Osteocyte (in vitro differentiated cells): ENCODE data around the gene ELF1. TPM values are rescaled to one million over a fixed set of nuclear protein-coding genes. Genes with fewer than 3 reads are reported as not detected.
"Not testable (repeated sequence)": the region's sequence is repeated elsewhere in the genome, so short reads cannot be mapped to it uniquely, and the experiment has no call there.

Experiments
- DNase-seq: peaks from one replicate; pipeline ENCODE4 v3.0.0; 2021; ENCODE audit warnings: mixed read lengths; ENCODE audit not compliant: unreplicated experiment; ENCODE audit errors: extremely low spot score
- H3K27ac Mint-ChIP-seq: one replicate; pipeline ENCODE4 v1.8.0; 2021; ENCODE audit warnings: mild to moderate bottlenecking, mixed read lengths; ENCODE audit not compliant: unreplicated experiment
- H3K27me3 Mint-ChIP-seq: one replicate; pipeline ENCODE4 v1.8.0; 2021; ENCODE audit warnings: mixed read lengths; ENCODE audit not compliant: unreplicated experiment
- H3K36me3 Mint-ChIP-seq: one replicate; pipeline ENCODE4 v1.8.0; 2021; ENCODE audit warnings: mixed read lengths; ENCODE audit not compliant: unreplicated experiment
- H3K4me1 Mint-ChIP-seq: one replicate; pipeline ENCODE4 v1.8.0; 2021; ENCODE audit warnings: mixed read lengths; ENCODE audit not compliant: unreplicated experiment
- H3K4me3 Mint-ChIP-seq: one replicate; pipeline ENCODE4 v1.8.0; 2021; ENCODE audit warnings: mild to moderate bottlenecking, moderate library complexity, mixed read lengths; ENCODE audit not compliant: unreplicated experiment
- H3K9me3 Mint-ChIP-seq: one replicate; pipeline ENCODE4 v1.8.0; 2021; ENCODE audit warnings: mixed read lengths; ENCODE audit not compliant: unreplicated experiment
- CTCF ChIP-seq: fragments of 200-600 bp; sonication (generic); IDR thresholded peaks from 2 replicates; pipeline ENCODE4 v1.5.0; 2021; ENCODE audit warnings: antibody characterized with exemption, mild to moderate bottlenecking, moderate library complexity
- total RNA-seq: library from RNA; stranded (reverse); gene quantifications from 2 replicates; pipeline ENCODE4 v1.2.1, GENCODE V29; 2021

ELF1 gene
- total RNA-seq, 1 donor from 2014 or later = 52.6 TPM

- Mint-ChIP-seq H3K36me3 (no peaks in the 10 kb centered on the region), H3K27me3 (no peaks in the 10 kb centered on the region), H3K9me3 (no peaks in the 10 kb centered on the region), H3K4me3 (peak overlapping the region; percentile 56), H3K4me1 (peaks cover 14% of the 10 kb centered on the region), H3K27ac (peak overlapping the region; percentile 64)
- TF ChIP-seq CTCF = no peak
- DNase-seq = no peak
Measured at GRCh38 chr13:40922437-40923040, 96.6 kb downstream of the ELF1 start.

DNA sequence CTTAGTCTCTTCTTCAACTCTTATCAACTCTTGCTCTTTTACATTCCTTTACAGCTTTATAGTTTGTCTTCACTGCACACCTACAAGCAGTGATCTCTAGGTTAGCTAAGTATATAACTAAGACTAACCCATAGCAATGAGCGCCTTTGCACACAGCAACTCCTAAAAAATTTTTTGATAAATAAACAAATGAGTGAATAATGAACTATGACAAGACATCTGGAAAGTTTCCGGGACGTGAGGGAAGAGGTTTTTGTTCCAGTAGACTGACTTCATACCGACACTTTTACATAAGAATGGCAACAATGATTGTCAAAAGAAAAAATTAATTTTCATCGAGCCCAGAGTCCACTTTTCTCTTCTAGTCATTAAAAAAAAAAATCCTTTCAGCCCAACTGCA, 98.3 kb downstream of the ELF1 start:
- no peaks in the 10 kb centered on the region for H3K36me3 Mint-ChIP-seq
- TF ChIP-seq CTCF = no peak
- H3K9me3 Mint-ChIP-seq = no peaks in the 10 kb centered on the region
- H3K27me3 Mint-ChIP-seq = no peaks in the 10 kb centered on the region
- H3K27ac Mint-ChIP-seq = peak overlapping the region; percentile 97
- peak overlapping the region; percentile 95 for H3K4me3 Mint-ChIP-seq
- peaks cover 19% of the 10 kb centered on the region for H3K4me1 Mint-ChIP-seq
- DNase-seq = no peak

- H3K27ac Mint-ChIP-seq = peak overlapping the region; percentile 97
- H3K4me3 Mint-ChIP-seq, H3K27me3 Mint-ChIP-seq, DNase-seq, H3K9me3 Mint-ChIP-seq, H3K36me3 Mint-ChIP-seq: not testable (repeated sequence)
- peaks cover 19% of the 10 kb centered on the region for H3K4me1 Mint-ChIP-seq
Measured at GRCh38 chr13:40919901-40920300, 99.2 kb downstream of the ELF1 start.

DNA sequence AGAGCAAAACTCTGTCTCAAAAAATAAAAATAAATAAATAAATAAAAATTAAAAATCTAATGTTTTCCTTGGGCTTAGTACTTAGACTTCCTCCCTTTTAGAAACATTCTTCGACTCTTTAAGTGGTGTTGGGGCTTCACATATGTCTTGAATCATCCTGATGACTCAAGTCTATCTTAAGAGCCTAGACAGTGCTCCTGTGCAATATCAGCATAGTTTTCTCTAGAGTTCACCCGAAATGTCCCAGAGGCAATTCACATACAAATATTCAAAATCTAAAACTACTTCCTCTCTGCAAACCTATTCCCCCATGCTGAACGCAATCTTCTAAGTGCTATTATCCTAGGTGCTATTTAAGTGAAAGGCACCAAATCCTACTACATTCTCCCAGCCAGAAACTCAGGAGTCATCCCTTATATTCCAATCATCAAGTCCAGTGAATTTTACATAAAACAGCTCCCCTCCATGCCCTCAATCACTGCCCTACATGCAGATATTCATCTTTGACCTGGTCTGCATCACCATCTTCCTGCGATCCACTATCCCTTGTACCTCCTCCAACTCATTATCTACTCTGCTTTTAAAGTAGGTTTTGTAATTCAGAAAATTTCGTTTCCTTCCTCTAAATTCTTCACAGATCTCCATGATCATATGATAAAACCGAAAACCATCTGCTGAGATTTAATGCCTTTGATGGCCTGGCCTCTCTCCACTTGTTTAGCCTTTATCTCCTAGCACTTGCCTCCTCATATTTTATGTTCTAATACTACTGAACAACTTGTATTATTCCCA, 102.7 kb downstream of the ELF1 start:
- no peak for DNase-seq
- H3K4me1 Mint-ChIP-seq = peaks cover 19% of the 10 kb centered on the region
- H3K27ac Mint-ChIP-seq = no peak overlapping the region
- H3K27me3 Mint-ChIP-seq = no peaks in the 10 kb centered on the region
- H3K36me3 Mint-ChIP-seq = no peaks in the 10 kb centered on the region
- H3K4me3 Mint-ChIP-seq = no peak overlapping the region
- no peak for TF ChIP-seq CTCF
- no peaks in the 10 kb centered on the region for H3K9me3 Mint-ChIP-seq

DNA sequence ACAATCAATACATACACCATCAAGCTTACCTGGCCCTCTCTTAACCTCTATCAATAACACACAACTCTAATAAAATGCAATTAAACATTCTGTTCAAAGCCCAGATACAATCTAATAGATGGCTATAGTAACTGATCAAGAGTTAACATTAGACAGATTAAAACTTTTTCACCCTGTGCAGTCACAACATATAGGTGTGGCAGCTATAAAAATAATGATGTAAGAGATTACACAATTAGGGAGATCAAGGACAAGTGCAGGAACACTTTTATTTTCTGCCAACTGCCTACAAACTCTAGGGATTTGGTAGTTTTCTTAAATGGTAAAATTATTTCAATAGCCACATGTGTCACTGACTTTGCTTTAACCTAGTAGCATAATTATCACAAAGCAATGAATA, 104.3 kb downstream of the ELF1 start:
- DNase-seq, H3K27ac Mint-ChIP-seq, H3K9me3 Mint-ChIP-seq, H3K4me3 Mint-ChIP-seq, H3K27me3 Mint-ChIP-seq, H3K36me3 Mint-ChIP-seq: not testable (repeated sequence)
- H3K4me1 Mint-ChIP-seq = peaks cover 17% of the 10 kb centered on the region

DNA sequence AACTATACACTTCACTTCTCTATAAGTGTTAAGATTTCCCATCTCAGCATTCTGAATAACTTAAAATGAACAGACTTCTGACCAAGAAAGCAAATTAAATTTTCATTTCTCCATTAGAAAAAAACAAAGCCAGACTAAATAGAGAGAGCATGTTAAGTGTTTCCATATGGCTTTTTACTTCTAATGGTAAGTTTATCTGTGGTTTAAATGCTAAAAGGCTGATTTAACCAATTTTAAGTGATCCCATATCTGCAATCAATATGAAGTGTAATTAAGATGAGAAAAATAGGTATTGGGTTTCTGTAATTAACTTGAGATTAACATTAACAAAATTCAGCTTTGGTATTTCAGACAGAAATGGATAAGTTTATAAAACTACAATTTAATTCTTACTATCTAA, 107.8 kb downstream of the ELF1 start:
- TF ChIP-seq CTCF = no peak
- H3K4me3 Mint-ChIP-seq = no peak overlapping the region
- DNase-seq = no peak
- H3K36me3 Mint-ChIP-seq = no peaks in the 10 kb centered on the region
- no peaks in the 10 kb centered on the region for H3K9me3 Mint-ChIP-seq
- H3K4me1 Mint-ChIP-seq = peaks cover 14% of the 10 kb centered on the region
- H3K27me3 Mint-ChIP-seq = no peaks in the 10 kb centered on the region
- no peak overlapping the region for H3K27ac Mint-ChIP-seq
